Islet precursor cell (in vitro differentiated cells): ENCODE data around the gene FSTL4.

Experiments
- DNase-seq: peaks from one replicate; pipeline ENCODE4 v3.0.0-alpha.2; 2018

Gene FSTL4

GRCh38 chr5:133252133-133252480, 360.2 kb downstream of the FSTL4 start:
- DNase-seq: no peak

GRCh38 chr5:133251296-133252132, 360.8 kb downstream of the FSTL4 start:
- no peak for DNase-seq

GRCh38 chr5:133250527-133250926, 361.8 kb downstream of the FSTL4 start:
- DNase-seq: no peak

GRCh38 chr5:133249593-133249992, 362.7 kb downstream of the FSTL4 start:
- no peak for DNase-seq

- peak; percentile 91 for DNase-seq
Observed at GRCh38 chr5:133247881-133248624, 364.3 kb downstream of the FSTL4 start.

- DNase-seq: no peak
Observed at GRCh38 chr5:133247151-133247709, 365.1 kb downstream of the FSTL4 start.

- DNase-seq: no peak
Observed at GRCh38 chr5:133246376-133247150, 365.8 kb downstream of the FSTL4 start.

- no peak for DNase-seq
Observed at GRCh38 chr5:133246053-133246370, 366.3 kb downstream of the FSTL4 start.

- peak; percentile 96 for DNase-seq
Observed at GRCh38 chr5:133245191-133246052, 366.9 kb downstream of the FSTL4 start.

GRCh38 chr5:133244242-133244641, 368.1 kb downstream of the FSTL4 start:
- no peak for DNase-seq

GRCh38 chr5:133243196-133243595, 369.1 kb downstream of the FSTL4 start:
- no peak for DNase-seq

GRCh38 chr5:133242221-133242835, 370.0 kb downstream of the FSTL4 start:
- no peak for DNase-seq

- DNase-seq: no peak
Observed at GRCh38 chr5:133241179-133242092, 370.9 kb downstream of the FSTL4 start.

- DNase-seq: peak; percentile 79
Observed at GRCh38 chr5:133240425-133241091, 371.8 kb downstream of the FSTL4 start.

GRCh38 chr5:133238426-133239205, 373.7 kb downstream of the FSTL4 start:
- no peak for DNase-seq

- no peak for DNase-seq
Observed at GRCh38 chr5:133236976-133237375, 375.4 kb downstream of the FSTL4 start.

- DNase-seq: no peak
Observed at GRCh38 chr5:133236541-133236951, 375.8 kb downstream of the FSTL4 start.

GRCh38 chr5:133235696-133236426, 376.5 kb downstream of the FSTL4 start:
- no peak for DNase-seq

- DNase-seq: no peak
Observed at GRCh38 chr5:133234911-133235310, 377.4 kb downstream of the FSTL4 start.
